NB4 (cell line): ENCODE data around the gene CENPB.

Source experiments
- MAX ChIP-seq: IDR thresholded peaks from 2 replicates; pipeline ENCODE4 v1.6.1; 2011; ENCODE audit warnings: low read depth, low read length
- MYC ChIP-seq: IDR thresholded peaks from 2 replicates; pipeline ENCODE4 v1.6.1; 2011; ENCODE audit warnings: low read depth, low read length
- POLR2A ChIP-seq: IDR thresholded peaks from 2 replicates; pipeline ENCODE4 v1.6.1; 2011; ENCODE audit warnings: mild to moderate bottlenecking; ENCODE audit not compliant: insufficient read length; ENCODE audit errors: extremely low read depth
- TF ChIP-seq, protein P1 (sequence below): IDR thresholded peaks from one replicate; pipeline ENCODE4 v1.5.1; 2012; ENCODE audit warnings: low read depth, low read length

GRCh38 chr20:3811467-3812258, 25.1 kb upstream of the CENPB start:
- TF ChIP-seq, protein P1, sequence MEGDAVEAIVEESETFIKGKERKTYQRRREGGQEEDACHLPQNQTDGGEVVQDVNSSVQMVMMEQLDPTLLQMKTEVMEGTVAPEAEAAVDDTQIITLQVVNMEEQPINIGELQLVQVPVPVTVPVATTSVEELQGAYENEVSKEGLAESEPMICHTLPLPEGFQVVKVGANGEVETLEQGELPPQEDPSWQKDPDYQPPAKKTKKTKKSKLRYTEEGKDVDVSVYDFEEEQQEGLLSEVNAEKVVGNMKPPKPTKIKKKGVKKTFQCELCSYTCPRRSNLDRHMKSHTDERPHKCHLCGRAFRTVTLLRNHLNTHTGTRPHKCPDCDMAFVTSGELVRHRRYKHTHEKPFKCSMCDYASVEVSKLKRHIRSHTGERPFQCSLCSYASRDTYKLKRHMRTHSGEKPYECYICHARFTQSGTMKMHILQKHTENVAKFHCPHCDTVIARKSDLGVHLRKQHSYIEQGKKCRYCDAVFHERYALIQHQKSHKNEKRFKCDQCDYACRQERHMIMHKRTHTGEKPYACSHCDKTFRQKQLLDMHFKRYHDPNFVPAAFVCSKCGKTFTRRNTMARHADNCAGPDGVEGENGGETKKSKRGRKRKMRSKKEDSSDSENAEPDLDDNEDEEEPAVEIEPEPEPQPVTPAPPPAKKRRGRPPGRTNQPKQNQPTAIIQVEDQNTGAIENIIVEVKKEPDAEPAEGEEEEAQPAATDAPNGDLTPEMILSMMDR = no peak
- TF ChIP-seq POLR2A = peak; percentile 58
- TF ChIP-seq MAX = peak; percentile 99
- TF ChIP-seq MYC = peak; percentile 99
